H1 (cell line): ENCODE measurements around the gene SMG5. TPM values are rescaled to one million over a fixed set of nuclear protein-coding genes. Genes with fewer than 3 reads are reported as not detected.

Experiments used
- KDM4A ChIP-seq: IDR thresholded peaks from one replicate; pipeline ENCODE4 v1.7.1; 2012; ENCODE audit warnings: low read depth, mild to moderate bottlenecking, moderate library complexity, low read length, inconsistent platforms; ENCODE audit not compliant: severe bottlenecking
- RNF2 ChIP-seq: fragments of 200-900, 300-1000 bp; sonication (generic); IDR thresholded peaks from 2 replicates; pipeline ENCODE4 v1.7.1; 2016; ENCODE audit warnings: borderline replicate concordance, low read depth, mild to moderate bottlenecking, antibody characterized with exemption, low read length; ENCODE audit not compliant: poor library complexity, severe bottlenecking; ENCODE audit errors: missing control alignments
- SIN3A ChIP-seq, 2 experiments: IDR thresholded peaks in 1 of 2; conservative IDR thresholded peaks in 1 of 2; 2 replicates each; pipeline ENCODE4 v1.6.1; 2011 to 2012; ENCODE audit warnings: low read length in 2 of 2, improper control_type of control experiment in 1 of 2, low read depth in 1 of 2, mild to moderate bottlenecking in 1 of 2
- polyA plus RNA-seq, 7 experiments: library from polyadenylated mRNA; depleted of rRNA in 3 of 7; stranded (reverse) in 5 of 7; unstranded in 2 of 7; fragments of >200 nt in 5 of 7; fragments of 200-250 nt in 2 of 7; gene quantifications; 1 replicate in 5 of 7; 2 replicates in 1 of 7; 4 replicates in 1 of 7; pipeline versions ENCODE4 v1.2.1 to v1.2.3, GENCODE V29; 2011 to 2013; ENCODE audit warnings: missing spikeins in 2 of 7, mixed read lengths in 2 of 7
- total RNA-seq: library from RNA; stranded (reverse); fragmentation: NEBNext Ultra II Directional; extraction: Animal tissue kit (Norgen Biotek cat#: 25700); gene quantifications from 2 replicates; pipeline ENCODE4 v1.2.1, GENCODE V29; 2021

The SMG5 gene
- total and polyA plus RNA-seq, 2 of the 8 experiments (the other 6 are each of a cell fraction or from before 2014, with no cell fraction given): 32.7 to 98.0 TPM

DNA sequence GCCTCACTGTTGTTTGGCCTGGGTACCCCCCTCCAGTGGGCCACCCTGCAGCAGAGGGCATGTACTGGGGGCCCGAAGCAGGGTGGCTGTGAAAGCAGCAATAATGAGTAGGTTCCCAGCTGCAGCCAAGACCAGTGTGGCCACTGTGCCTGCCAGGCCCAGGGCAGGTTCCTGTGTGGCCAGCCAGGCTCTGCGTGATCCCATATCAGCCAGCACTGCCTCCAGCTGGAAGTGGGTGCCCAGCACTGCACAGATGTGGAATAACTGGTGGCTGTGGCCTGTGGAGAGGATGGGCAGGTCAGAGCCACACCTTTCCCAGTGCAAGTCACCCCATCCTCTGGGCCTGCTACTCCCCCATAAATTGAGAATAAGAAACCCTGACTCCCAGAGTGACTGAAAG lies 38.5 kb downstream of the SMG5 start (continued):
- TF ChIP-seq SIN3A (conservative IDR thresholded peaks at IDR 0.05 in 1 of 2, IDR thresholded peaks at IDR 0.05 in 1 of 2; ENCODE audit: low read depth in 1 of 2, low read length in 2 of 2) (no peak), RNF2 (no peak), KDM4A (no peak)
